Pancreas (tissue), 10 donors: ENCODE data around the gene CABLES1. TPM values are rescaled to one million over a fixed set of nuclear protein-coding genes. Genes with fewer than 3 reads are reported as not detected.

Experiments used
- ATAC-seq, 4 donors: fragments of 200-7000 bp; cut with Tn5 transposase; one replicate each; pipeline versions ENCODE4 v1.8.0 to v1.9.1; 2020; ENCODE audit warnings: mild to moderate bottlenecking in 4 of 4, moderate library complexity in 4 of 4
- DNase-seq, 6 donors: peaks; one replicate each; pipeline ENCODE4 v3.0.0-alpha.2; 2020
- FAIRE-seq: peaks from 2 replicates; lab custom pipeline; 2012; peaks lifted over from hg19 to GRCh38; lab: Jason Lieb, UNC
- H3K27ac ChIP-seq, 4 donors: fragments of 200-600 bp; sonication (generic); 1 replicate in 3 of 4; 2 replicates in 1 of 4; pipeline versions ENCODE4 v1.5.0 to v1.8.0; 2020
- H3K27me3 ChIP-seq, 4 donors: fragments of 200-600 bp; one replicate each; pipeline ENCODE4 v1.8.0; 2021
- H3K36me3 ChIP-seq, 3 donors: fragments of 200-600 bp; sonication (generic) in 1 of 3; one replicate each; pipeline versions ENCODE4 v1.5.0 to v1.8.0; 2020 to 2021
- H3K4me1 ChIP-seq, 3 donors: fragments of 200-600 bp; one replicate each; pipeline ENCODE4 v1.8.0; 2021
- H3K4me3 ChIP-seq, 4 donors: fragments of 200-600 bp; sonication (generic) in 2 of 4; one replicate each; pipeline versions ENCODE4 v1.5.0 to v1.8.0; 2020 to 2021
- H3K9me3 ChIP-seq, 4 donors: fragments of 200-600 bp; one replicate each; pipeline ENCODE4 v1.8.0; 2021
- CTCF ChIP-seq, 4 donors: fragments of 200-600 bp; sonication (generic) in 3 of 4; IDR thresholded peaks; one replicate each; pipeline versions ENCODE4 v1.5.0 to v1.8.0; 2021; ENCODE audit warnings: antibody characterized with exemption in 4 of 4
- WGBS, 2 donors: extraction: QIAGEN DNeasy Blood & Tissue Kit; methylation state at CpG; one replicate each; pipeline ENCODE4 v1.1.7; 2013; 5-methylcytosine and 5-hydroxymethylcytosine counted together
- intact Hi-C, 3 donors: fragments of 100-400 bp; cut with DNase I; formaldehyde crosslinking; loops; one replicate each; pipeline versions ENCODE4 v1.11.1 to v1.14.2; 2022
- polyA plus RNA-seq, 2 donors: library from polyadenylated mRNA; stranded (reverse); fragments of 200-250 nt; gene quantifications; one replicate each; pipeline ENCODE4 v1.2.3, GENCODE V29; 2013
- total RNA-seq, 6 donors: library from RNA; stranded (reverse); fragmentation: NEBNext Ultra II Directional in 4 of 6; extraction: Animal tissue kit (Norgen Biotek cat#: 25700) in 4 of 6; gene quantifications; one replicate each; pipeline versions ENCODE4 v1.2.1 to v1.2.4, GENCODE V29; 2021 to 2023
- donor health status: healthy with polysubstance abuse.
- donor health status: DM: no; HTN: no; CAD: no; lungs with moderate emphysema.
- donor health status: DM: no; HTN: no; CAD: no.
- donor health status: control.
- donor health status: control.
- donor health status: Bipolar disorder and iron deficiency.
- donor health status: DM: yes; HTN: yes; CAD: no.
- donor health status: DM: no; HTN: no; CAD: no.
- donor health status: DM: no; HTN: no; CAD: no.
- donor health status: DM: yes; HTN: yes; CAD: no.

Gene CABLES1
- total and polyA plus RNA-seq, 8 donors, result 2.0 to 5.7 (median 3.2) TPM

DNA sequence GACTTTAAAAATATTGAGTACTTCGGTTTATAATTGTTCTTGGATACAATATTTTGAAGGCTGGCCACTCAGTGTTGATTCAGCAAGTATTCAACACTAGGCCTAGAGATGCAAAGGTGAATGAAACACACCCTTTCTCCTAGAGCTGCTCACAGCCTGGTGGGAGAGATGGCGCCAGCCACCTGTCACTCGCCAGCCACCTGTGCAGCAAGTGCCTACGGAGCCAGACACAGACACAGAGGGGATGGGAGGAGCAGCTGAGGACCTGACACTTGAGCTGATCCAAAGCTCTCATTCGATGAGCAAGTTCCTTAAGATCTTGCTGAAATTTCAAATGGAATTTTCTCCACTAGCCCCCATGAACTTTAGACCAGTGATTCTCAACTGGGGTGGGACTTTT lies 166.7 kb downstream of the CABLES1 start:
- no peak overlapping the region for H3K4me3 ChIP-seq
- no peak overlapping the region for H3K27ac ChIP-seq
- DNase-seq (no peak), FAIRE-seq (no peak), ATAC-seq (no peak)
- WGBS, 2 donors, result 85 to 90% methylated on average over 5 of the region's 5 CpGs
- intact Hi-C loops, result no loop called here
- no peaks in the 10 kb centered on the region for H3K4me1 ChIP-seq
- H3K9me3 ChIP-seq, result no peaks in the 10 kb centered on the region
- H3K27me3 ChIP-seq, result no peaks in the 10 kb centered on the region
- H3K36me3 ChIP-seq, result no peaks in the 10 kb centered on the region
- TF ChIP-seq CTCF (IDR thresholded peaks at IDR 0.05), result no peak

- Histone ChIP-seq H3K27me3 (no peaks in the 10 kb centered on the region), H3K4me1 (no peaks in the 10 kb centered on the region), H3K36me3 (no peaks in the 10 kb centered on the region), H3K4me3 (no peak overlapping the region), H3K27ac (no peak overlapping the region), H3K9me3 (no peaks in the 10 kb centered on the region)
- WGBS, 2 donors, result 88 to 89% methylated on average over 3 of the region's 3 CpGs
- intact Hi-C loops, result no loop called here
- DNase-seq, result no peak
- ATAC-seq, result no peak
- no peak for FAIRE-seq
- no peak for TF ChIP-seq CTCF (IDR thresholded peaks at IDR 0.05)
Measured at GRCh38 chr18:23302511-23302850, 167.2 kb downstream of the CABLES1 start.

- no peak for FAIRE-seq
- no peaks in the 10 kb centered on the region for H3K36me3 ChIP-seq
- no peak for TF ChIP-seq CTCF (IDR thresholded peaks at IDR 0.05)
- H3K4me1 ChIP-seq, result no peaks in the 10 kb centered on the region
- DNase-seq, result no peak
- no peaks in the 10 kb centered on the region for H3K9me3 ChIP-seq
- H3K27ac ChIP-seq, result no peak overlapping the region
- WGBS, 2 donors, result 93% methylated on average over 8 of the region's 8 CpGs
- no peak overlapping the region for H3K4me3 ChIP-seq
- ATAC-seq, result peak in 2 of 4 donors; percentile 27 to 51
- no peaks in the 10 kb centered on the region for H3K27me3 ChIP-seq
- intact Hi-C loops, result no loop called here
Measured at GRCh38 chr18:23302851-23303527, 167.7 kb downstream of the CABLES1 start.

GRCh38 chr18:23306822-23307221 lies 171.5 kb downstream of the CABLES1 start:
- Histone ChIP-seq H3K36me3 (no peaks in the 10 kb centered on the region), H3K4me3 (no peak overlapping the region), H3K27me3 (no peaks in the 10 kb centered on the region), H3K9me3 (no peaks in the 10 kb centered on the region), H3K4me1 (no peaks in the 10 kb centered on the region), H3K27ac (no peak overlapping the region)
- FAIRE-seq (no peak), DNase-seq (no peak), ATAC-seq (no peak)
- intact Hi-C loops, result no loop called here
- 88 to 92% methylated on average over 6 of the region's 6 CpGs for WGBS, 2 donors
- no peak for TF ChIP-seq CTCF (IDR thresholded peaks at IDR 0.05)

DNA sequence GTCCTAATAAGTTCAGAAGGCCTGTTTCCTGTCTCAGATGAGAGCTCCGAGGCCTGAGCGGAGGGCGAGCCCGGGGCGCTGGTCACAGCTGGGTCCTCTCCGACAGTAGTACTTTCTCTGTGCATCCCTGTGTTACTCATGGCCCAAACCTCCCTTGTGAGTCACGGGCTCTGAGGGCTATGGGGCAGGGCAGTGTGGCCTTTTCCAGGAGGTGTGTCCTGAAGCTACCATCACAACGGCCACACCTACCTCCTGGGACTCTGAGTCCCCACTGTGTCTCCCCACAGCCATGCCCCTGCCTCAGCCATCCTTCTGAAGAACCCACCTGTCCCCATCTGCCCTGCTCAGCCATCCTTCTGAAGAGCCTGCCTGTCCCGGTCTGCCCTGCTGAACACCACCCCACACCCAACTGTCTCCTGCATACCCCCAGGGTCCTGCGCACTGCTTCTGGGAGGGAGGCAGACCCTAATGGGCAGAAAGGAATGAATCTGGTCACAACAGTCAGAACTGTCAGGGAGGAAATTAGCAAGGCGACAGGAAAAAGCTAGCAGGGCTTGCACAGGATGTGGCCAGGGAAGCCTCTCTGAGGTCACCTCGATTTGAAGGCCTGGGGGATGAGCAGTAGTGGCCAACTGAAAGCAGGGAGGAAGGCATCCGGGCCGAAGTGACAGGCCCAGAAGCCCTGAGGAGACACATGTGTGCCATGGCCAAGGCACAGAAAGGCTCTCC lies 172.4 kb downstream of the CABLES1 start:
- H3K4me1 ChIP-seq, result no peaks in the 10 kb centered on the region
- H3K36me3 ChIP-seq, result no peaks in the 10 kb centered on the region
- ATAC-seq (peak in 1 of 4 donors; percentile 50), FAIRE-seq (no peak), DNase-seq (no peak)
- TF ChIP-seq CTCF (IDR thresholded peaks at IDR 0.05), result no peak
- no peaks in the 10 kb centered on the region for H3K9me3 ChIP-seq
- 84 to 94% methylated on average over 14 of the region's 14 CpGs for WGBS, 2 donors
- intact Hi-C loops, result no loop called here
- no peaks in the 10 kb centered on the region for H3K27me3 ChIP-seq
- no peak overlapping the region for H3K27ac ChIP-seq
- H3K4me3 ChIP-seq, result no peak overlapping the region
